ENCODE measurements around the gene DTX3.

GRCh38 chr12:57632073-57632957 lies 27.7 kb downstream of the DTX3 start:
- TF ChIP-seq JUND (IDR thresholded peaks at IDR 0.05): no peak
- TF ChIP-seq POLR2A (IDR thresholded peaks at IDR 0.05; ENCODE audit: borderline replicate concordance, extremely low read depth, insufficient read depth, insufficient read length): no peak
- no peak for TF ChIP-seq CTCF (IDR thresholded peaks at IDR 0.05 in 2 of 3, conservative IDR thresholded peaks at IDR 0.05 in 1 of 3; ENCODE audit: borderline replicate concordance in 1 of 3, insufficient read depth in 1 of 3, low read depth in 2 of 3, low read length in 2 of 3)
- TF ChIP-seq EZH2phosphoT487 (IDR thresholded peaks at IDR 0.05; ENCODE audit: borderline replicate concordance): no peak
- TF ChIP-seq SP1 (IDR thresholded peaks at IDR 0.05; ENCODE audit: low read depth): no peak
- TF ChIP-seq ELF1 (IDR thresholded peaks at IDR 0.05; ENCODE audit: borderline replicate concordance, low read depth): no peak
- no peak for TF ChIP-seq EZH2 (IDR thresholded peaks at IDR 0.05)
- TF ChIP-seq CEBPB (IDR thresholded peaks at IDR 0.05; ENCODE audit: low read depth): no peak
- no peak for TF ChIP-seq ATF3 (IDR thresholded peaks at IDR 0.05)
- no peak for TF ChIP-seq SIN3A (IDR thresholded peaks at IDR 0.05; ENCODE audit: low read depth)
- no peak for TF ChIP-seq REST (IDR thresholded peaks at IDR 0.05; ENCODE audit: low read depth)
- no peak for TF ChIP-seq YY1 (IDR thresholded peaks at IDR 0.05; ENCODE audit: extremely low read depth, insufficient replicate concordance, low read depth, low read length)
- TF ChIP-seq MAX (IDR thresholded peaks at IDR 0.05): no peak

All from HCT116 (cell line).